Mesothelial cell of epicardium (in vitro differentiated cells): ENCODE results near the gene SERPING1. TPM values are rescaled to one million over a fixed set of nuclear protein-coding genes. Genes with fewer than 3 reads are reported as not detected.

ENCODE experiments used
- DNase-seq, 2 experiments: peaks; one replicate each; pipeline ENCODE4 v3.0.0; 2021; ENCODE audit warnings: low spot score in 2 of 2; ENCODE audit not compliant: unreplicated experiment in 2 of 2
- H3K27ac Mint-ChIP-seq: 2 replicates; pipeline ENCODE4 v1.8.0; 2021; ENCODE audit warnings: mixed read lengths
- H3K27me3 Mint-ChIP-seq: 2 replicates; pipeline ENCODE4 v1.8.0; 2021; ENCODE audit warnings: low read depth, mixed read lengths
- H3K36me3 Mint-ChIP-seq: 2 replicates; pipeline ENCODE4 v1.8.0; 2021; ENCODE audit warnings: mixed read lengths
- H3K4me1 Mint-ChIP-seq: 2 replicates; pipeline ENCODE4 v1.8.0; 2021; ENCODE audit warnings: mixed read lengths
- H3K4me3 Mint-ChIP-seq: 2 replicates; pipeline ENCODE4 v1.8.0; 2021; ENCODE audit warnings: mild to moderate bottlenecking, moderate library complexity, mixed read lengths
- H3K9me3 Mint-ChIP-seq: 2 replicates; pipeline ENCODE4 v1.8.0; 2021; ENCODE audit warnings: mixed read lengths
- total RNA-seq: library from RNA; stranded (reverse); gene quantifications from 3 replicates; pipeline ENCODE4 v1.2.1, GENCODE V29; 2021
- TF ChIP-seq, protein P1 (sequence below): fragments of 200-600 bp; sonication (generic); IDR thresholded peaks from one replicate; pipeline ENCODE4 v1.5.0; 2021; ENCODE audit warnings: antibody characterized with exemption; ENCODE audit not compliant: unreplicated experiment

Gene SERPING1
- total RNA-seq, 1 donor from 2014 or later, result 136 TPM

DNA sequence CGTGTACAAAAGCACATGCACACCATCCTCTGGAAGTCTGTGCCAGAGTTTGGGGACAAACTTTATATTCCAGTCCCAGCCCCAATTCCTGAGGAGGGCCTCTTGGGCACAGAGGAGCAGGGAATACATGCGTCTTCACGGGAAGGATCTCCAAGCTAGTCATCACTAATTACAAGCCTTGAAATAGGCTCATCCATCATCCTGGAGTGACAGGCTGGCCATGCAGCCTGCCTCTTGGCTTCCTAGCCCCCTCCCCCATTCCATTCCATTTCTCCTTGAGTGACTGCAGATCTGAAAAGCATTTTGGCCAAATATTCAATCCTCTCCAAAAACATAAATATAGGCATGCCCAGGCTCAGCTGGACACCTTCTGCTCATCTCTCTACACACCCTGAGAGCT lies 24.8 kb downstream of the SERPING1 start:
- Mint-ChIP-seq H3K9me3 (no peaks in the 10 kb centered on the region), H3K4me3 (no peak overlapping the region), H3K27me3 (no peaks in the 10 kb centered on the region), H3K4me1 (peaks cover 6% of the 10 kb centered on the region), H3K36me3 (peaks cover 15% of the 10 kb centered on the region), H3K27ac (no peak overlapping the region)
- TF ChIP-seq, protein P1, sequence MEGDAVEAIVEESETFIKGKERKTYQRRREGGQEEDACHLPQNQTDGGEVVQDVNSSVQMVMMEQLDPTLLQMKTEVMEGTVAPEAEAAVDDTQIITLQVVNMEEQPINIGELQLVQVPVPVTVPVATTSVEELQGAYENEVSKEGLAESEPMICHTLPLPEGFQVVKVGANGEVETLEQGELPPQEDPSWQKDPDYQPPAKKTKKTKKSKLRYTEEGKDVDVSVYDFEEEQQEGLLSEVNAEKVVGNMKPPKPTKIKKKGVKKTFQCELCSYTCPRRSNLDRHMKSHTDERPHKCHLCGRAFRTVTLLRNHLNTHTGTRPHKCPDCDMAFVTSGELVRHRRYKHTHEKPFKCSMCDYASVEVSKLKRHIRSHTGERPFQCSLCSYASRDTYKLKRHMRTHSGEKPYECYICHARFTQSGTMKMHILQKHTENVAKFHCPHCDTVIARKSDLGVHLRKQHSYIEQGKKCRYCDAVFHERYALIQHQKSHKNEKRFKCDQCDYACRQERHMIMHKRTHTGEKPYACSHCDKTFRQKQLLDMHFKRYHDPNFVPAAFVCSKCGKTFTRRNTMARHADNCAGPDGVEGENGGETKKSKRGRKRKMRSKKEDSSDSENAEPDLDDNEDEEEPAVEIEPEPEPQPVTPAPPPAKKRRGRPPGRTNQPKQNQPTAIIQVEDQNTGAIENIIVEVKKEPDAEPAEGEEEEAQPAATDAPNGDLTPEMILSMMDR, result no peak
- DNase-seq, result no peak

DNA sequence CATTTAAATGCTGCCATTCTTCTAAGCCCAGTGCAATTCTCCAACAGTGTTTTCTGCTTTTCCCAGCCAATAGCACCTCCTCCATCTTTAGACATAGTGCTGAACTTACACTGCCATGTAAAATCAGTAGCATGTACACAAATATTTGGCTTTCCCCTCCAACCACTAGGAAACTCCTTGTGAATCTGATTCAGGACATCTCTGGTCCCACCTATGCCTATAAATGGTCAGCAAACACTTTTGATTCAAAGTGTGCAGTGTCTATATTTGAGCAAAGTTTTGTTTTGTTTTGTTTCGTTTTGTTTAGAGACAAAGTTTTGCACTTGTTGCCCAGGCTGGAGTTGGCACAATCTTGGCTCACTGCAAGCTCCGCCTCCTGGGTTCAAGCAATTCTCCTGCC lies 27.4 kb downstream of the SERPING1 start:
- Mint-ChIP-seq H3K27me3 (no peaks in the 10 kb centered on the region), H3K36me3 (peaks cover 12% of the 10 kb centered on the region), H3K4me1 (peaks cover 13% of the 10 kb centered on the region), H3K27ac (no peak overlapping the region), H3K9me3 (no peaks in the 10 kb centered on the region), H3K4me3 (no peak overlapping the region)
- no peak for DNase-seq
- TF ChIP-seq, protein P1, result no peak

DNA sequence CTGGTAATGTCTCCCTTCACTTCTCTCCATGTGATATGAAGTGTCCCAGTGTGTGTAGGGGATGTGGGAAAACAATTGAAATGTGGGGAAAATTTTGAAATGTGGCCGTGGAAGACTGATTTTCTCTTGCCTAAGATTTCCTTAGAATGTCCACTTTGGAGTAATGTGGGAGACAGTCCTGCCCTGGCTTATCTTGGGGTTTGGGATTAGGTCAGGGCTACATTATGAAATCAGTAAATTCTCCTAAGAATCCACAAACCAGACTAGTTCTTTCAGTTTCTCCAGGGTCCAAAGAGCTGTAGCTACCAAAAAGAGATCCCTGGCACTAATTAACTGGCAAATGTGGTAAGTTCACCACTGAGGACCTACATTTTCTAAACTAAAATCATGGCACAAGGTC lies 29.4 kb downstream of the SERPING1 start:
- no peaks in the 10 kb centered on the region for H3K9me3 Mint-ChIP-seq
- TF ChIP-seq, protein P1, result no peak
- DNase-seq, result no peak
- H3K27me3 Mint-ChIP-seq, result no peaks in the 10 kb centered on the region
- peaks cover 17% of the 10 kb centered on the region for H3K4me1 Mint-ChIP-seq
- H3K36me3 Mint-ChIP-seq, result peaks cover 4% of the 10 kb centered on the region
- no peak overlapping the region for H3K4me3 Mint-ChIP-seq
- H3K27ac Mint-ChIP-seq, result no peak overlapping the region

DNA sequence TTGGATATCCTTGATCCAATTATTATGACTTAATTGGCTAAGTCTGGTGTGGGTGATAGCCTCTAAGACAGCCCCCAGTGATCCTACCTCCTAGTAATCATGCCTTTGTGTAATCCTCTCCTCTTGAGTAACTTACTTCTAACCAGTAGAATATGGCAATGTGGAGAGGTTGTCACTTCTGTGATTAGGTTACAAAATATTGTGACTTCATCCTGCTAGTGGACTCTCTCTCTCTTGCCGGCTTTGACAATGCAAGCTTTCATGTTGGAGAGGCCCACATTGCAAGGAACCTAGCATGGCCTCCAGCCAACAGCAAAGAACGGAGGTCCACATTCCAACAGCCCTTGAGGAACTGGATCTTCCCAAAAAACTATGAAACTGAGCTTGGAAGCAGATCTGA lies 32.7 kb downstream of the SERPING1 start:
- peaks cover 28% of the 10 kb centered on the region for H3K4me1 Mint-ChIP-seq
- no peaks in the 10 kb centered on the region for H3K27me3 Mint-ChIP-seq
- TF ChIP-seq, protein P1, result no peak
- no peaks in the 10 kb centered on the region for H3K9me3 Mint-ChIP-seq
- peaks cover 2% of the 10 kb centered on the region for H3K36me3 Mint-ChIP-seq
- no peak overlapping the region for H3K27ac Mint-ChIP-seq
- H3K4me3 Mint-ChIP-seq, result no peak overlapping the region
- no peak for DNase-seq

DNA sequence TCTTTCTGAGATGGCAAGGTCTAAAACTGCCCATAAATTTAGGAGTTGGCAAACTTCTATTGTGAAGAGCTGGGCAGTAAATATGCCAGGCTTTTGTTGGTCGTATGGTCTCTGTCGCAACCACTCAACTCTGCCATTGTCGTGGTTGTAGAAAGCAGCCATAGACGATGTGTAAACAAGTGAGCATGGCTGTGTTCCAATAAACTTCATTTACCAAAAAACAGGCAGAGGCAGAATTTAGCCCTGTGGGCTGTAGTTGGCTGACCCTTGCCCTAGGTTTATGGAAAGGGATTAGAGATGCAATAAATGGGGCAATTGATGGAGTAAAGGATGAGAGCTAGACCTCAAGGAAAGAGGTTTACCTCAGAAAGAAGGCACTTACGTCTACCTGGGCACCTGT lies 34.6 kb downstream of the SERPING1 start:
- no peak for DNase-seq
- Mint-ChIP-seq H3K27me3 (no peaks in the 10 kb centered on the region), H3K9me3 (no peaks in the 10 kb centered on the region), H3K4me1 (peaks cover 33% of the 10 kb centered on the region), H3K36me3 (peaks cover 2% of the 10 kb centered on the region), H3K4me3 (no peak overlapping the region), H3K27ac (no peak overlapping the region)
- TF ChIP-seq, protein P1, result no peak
